Measurements from ENCODE around the gene NKD1.
A peak's percentile ranks its signal among the peaks of the same experiment; 100 is the strongest.

The NKD1 gene

DNA sequence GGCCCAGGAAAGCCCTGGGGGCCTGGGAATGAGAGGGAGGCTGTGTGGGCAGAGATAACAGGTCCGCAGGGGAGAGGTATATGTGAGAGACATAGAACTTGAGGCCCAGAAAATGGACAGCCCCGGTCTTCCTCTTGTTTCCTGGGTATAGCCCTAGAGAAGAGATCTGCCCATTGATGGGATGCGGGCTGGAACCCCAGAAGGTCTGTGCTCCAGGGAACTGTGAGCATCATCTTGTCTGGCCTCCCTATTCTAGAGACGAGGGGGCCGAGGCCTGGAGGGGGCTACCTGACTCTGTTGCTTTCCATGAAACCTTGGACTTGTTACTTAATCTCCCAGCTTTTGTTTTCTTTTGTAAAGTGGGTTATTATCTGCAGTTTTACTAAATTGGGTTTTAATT lies 53.9 kb downstream of the NKD1 start:
- no peak for DNase-seq

DNA sequence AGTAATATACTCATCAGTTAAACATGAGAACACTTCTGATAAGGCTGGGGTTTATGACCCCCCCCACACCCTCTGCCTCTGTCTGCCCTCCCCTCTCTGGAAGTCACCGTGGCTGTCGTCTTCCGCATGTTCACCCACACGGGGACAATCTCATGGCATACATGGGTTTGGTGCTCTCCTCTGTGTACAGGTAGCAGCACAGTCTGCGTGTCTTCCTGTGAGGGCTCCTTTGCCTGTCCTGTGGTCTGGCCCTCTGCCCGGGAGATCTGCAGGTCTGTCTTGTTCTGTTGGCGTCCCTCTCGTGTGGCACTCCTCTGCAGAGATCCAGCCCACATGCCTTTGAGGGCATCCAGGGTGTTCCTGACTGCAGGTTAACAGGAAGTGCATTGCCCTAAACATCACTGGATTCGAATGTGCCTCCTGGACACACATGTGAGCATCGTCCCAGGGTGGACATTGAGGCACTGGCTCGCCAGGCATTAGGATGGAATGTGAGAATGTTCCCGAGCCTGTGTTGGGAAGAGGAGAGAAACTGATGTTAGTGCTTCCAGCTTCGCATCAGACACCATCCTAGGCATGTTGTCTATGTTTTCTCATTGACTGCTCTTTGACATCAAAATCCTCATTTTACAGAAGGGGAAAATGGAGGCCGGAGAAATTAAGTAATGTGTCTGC lies 54.5 kb downstream of the NKD1 start:
- DNase-seq: peak in 1 of 5 experiments; percentile 61

DNA sequence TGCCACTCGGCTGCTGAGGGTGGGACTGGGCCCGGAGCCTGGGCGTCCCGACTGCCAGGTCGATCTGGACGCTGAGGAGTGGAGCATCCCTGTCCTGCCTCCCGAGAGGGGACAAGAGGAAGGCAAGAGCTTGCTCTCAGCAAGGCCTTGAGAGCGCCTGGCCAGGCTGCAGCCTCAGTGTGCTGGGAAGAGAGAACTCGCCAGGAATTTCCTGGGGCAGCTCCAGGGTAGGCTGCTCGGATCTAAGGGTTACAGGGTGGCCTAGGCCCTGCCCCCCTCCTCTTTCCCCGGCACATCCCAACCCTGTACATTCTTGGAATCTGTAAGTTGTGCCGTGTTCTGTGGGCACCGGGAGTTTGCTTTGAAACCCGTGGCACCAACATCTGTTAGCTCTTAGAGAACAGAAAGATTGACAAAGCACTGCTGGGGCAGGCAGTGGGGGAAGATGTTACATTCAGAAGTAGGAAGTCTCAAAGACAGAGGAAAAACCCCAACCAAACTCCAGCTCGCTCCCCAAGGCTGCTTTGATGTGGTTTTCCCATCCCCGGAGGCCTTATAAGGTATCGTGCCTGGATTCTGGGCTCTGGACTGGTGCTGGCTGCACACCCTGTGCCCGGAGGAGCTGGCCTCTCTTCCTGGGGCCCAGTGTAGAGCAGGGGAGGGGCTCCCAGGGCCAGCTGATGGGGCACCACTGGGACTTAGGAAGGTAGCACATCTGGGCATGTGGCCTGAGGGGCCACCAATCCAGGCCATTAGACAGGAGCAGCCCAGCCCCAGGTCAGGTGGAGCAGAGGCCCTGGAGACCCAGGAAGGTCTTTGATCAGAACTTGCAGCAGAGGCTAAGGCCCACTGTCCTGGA lies 55.2 kb downstream of the NKD1 start:
- no peak for DNase-seq

DNA sequence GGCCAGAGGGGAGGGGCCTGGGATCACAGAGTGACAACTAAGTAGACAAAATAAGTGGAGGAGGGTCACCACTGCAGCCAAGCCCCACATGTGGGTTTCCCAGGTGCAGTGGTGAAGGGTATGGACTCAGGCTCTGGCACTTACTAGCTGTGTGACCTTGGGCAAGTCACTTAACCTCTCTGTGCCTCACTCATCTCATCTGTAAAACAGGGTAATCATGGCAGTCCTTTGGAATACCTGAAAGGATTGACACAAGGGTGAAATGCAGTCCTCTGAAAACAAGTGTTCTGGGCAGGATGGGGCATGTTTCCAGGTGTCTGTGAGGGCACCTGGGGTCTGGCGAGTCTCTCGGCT lies 55.8 kb downstream of the NKD1 start:
- DNase-seq: no peak

DNA sequence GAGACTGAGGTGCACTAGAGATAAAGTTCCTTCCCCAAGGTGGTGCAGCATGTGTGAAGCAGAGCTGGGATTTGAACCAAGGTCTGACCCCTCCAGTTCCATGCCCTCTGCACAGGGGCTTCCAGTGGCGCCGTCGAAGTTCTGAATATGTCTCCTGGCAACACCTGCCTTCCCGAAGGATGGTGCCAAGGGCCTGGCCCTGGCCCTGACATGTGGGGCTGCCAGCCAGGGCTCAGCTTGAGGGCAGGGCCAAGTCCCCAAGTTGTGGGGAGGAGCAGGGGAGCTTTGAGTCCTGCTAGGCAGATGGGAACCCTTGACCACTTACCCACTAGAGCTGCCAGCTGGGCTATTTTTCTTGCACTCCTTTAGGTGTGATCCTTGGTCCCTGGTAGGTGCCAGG lies 56.4 kb downstream of the NKD1 start:
- DNase-seq: no peak

DNA sequence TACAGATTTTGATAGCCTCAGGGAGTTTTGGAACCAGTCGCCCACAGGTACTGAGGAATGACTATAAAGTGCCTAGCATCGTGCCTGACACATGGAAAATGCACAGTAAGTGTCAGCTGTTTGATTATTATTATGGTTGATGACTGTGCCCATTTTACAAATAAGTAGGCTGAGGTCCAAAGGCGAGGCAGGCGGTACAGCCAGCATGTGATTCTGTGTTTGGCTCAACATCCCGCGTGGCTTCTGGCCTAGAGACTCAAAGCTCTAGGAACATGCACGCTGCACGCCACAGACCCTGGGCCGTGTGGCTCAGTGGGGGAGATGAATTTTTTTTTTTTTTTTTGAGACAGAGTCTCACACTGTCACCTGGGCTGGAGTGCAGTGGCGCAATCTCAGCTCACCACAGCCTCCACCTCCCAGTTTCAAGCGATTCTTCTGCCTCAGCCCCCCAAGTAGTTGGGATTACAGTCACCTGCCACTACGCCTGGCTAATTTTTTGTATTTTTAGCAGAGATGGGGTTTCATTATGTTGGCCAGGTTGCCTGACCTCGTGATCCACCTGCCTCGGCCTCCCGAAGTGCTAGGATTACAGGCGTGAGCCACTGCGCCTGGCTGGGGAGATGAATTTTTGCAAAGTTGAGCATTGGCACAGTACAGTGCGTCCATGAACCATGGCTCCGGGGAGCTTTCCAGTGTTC lies 57.7 kb downstream of the NKD1 start:
- no peak for DNase-seq

DNA sequence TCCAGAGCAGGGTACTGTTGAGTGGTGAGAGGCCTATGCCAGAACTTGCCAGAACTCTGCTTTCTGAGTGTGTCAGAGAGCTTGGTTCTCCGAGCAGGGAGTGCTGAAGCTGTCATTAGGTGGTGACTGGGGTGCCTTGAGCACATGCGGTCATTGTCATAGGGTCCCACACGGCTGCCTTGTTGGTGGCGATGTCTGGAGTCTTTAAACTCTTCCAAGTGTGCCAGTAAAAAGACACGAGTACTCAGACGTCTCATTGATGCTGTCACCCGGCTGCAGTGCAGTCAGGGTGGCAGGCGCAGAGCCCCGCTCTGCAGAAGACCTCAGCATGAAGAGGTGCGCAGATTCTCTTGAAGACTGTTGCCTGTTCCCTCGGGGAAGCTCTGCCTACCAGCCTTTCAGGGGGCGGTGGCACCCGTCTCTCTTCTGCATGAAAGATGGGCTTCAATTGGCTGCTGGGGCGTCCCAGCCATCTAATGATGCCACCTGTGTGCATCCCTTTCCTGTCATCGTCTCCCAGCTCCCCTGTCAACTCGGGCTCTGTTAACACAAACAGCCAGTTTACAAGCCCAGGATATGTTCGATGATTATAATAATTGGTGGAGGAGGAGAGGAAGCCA lies 58.3 kb downstream of the NKD1 start:
- DNase-seq: no peak

DNA sequence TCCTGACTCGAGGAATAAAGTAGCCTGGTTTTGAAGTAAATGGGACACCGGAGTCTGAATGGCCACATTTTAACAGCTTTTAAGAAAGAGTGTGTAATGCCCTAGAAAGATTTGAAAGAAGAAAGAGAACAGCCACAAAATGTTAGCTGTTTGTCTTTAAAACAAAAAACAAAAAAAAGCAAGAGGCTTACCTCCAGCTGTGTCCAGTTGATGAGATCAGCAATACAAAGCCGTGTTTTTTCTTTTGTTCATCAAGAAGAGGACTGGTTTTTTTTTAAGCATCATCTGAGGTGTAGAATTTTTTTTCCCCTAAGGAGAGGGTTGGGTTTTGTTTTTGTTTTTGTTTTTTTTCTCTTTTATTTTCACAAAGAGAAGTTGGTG lies 58.8 kb downstream of the NKD1 start:
- DNase-seq: no peak

DNA sequence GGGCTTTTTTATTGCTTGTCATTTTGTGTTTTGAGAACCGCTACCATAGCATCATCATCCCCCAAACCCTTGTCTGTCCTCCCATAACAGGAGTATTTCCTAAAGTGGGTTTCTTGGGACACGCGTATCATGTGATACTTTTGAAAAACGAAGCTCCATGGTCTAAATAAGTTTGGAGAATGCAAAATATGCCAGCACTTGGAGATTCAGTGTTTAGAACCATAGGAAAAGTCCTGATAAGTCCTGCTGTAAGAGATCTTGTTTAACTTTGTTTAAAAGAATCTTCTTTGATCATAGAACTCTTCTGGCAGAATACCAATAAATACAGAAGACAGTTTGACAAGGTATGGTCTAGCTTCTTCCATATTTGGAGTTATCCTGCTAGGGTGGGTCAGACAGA lies 59.3 kb downstream of the NKD1 start:
- no peak for DNase-seq

DNA sequence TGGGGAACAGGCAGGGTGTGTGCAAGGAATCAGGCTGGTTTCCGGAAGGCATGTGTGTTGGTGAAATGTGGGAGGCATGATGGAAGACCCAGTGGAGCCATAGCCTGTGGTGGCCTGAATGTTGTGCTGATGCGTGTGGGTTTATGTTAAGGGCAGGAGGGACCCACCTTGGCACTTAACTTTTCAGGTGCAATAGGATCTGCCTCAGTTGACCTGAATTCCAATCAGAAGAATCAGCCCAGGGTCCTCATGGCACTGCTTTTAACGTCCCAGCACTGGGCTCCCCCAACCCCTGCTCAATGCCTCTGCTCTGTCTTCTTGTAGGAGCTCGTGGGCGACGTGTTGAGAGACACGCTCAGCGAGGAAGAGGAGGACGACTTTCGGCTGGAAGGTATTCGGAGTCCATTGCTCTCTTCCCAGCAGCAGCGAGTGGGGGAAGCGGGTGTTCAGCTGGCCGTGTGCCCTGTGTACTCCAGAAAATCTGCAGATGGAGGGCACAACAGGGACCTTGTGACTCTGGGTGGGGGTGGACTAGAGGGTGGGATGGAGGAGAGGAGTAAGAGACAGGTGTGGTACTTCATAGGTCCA lies 59.9 kb downstream of the NKD1 start:
- no peak for DNase-seq

DNA sequence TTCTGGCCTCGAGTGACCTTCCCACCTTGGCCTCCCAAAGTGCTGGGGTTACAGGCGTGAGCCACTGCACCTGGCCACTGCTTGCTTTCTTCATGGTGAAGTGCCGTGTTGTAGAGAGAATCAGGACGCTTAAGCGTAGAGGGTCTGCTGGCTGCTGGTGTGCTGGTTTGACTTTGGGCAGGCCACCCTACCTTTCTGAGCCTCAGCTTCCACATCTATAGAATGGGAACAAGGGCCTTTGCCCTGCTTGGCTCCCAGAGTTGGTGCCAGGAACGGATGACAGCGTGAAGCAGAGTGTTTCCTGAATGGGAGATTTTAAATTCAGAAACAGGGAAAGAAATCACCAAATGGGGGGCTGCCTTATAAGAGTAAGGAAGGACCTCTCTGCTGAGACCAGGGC lies 60.9 kb downstream of the NKD1 start:
- no peak for DNase-seq

DNA sequence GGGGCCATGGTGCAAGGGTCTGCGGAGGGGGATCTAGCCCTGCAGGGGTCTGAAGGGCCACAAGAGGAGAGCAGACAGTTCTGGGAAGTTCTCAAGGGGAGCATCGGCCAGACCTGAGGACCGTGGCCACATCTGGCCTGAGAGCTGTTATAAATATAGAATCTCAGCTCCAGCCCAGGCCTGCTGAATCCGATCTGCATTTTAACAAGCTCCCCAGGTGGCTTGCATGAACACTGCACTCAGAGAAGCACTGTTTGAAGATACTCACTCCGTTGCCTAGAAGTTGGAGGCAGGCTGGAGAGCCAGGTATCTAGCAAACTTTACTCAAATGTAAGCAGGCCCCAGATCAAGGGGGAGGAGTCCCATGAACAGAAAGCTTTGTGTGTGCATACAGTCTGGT lies 61.3 kb downstream of the NKD1 start:
- no peak for DNase-seq

DNA sequence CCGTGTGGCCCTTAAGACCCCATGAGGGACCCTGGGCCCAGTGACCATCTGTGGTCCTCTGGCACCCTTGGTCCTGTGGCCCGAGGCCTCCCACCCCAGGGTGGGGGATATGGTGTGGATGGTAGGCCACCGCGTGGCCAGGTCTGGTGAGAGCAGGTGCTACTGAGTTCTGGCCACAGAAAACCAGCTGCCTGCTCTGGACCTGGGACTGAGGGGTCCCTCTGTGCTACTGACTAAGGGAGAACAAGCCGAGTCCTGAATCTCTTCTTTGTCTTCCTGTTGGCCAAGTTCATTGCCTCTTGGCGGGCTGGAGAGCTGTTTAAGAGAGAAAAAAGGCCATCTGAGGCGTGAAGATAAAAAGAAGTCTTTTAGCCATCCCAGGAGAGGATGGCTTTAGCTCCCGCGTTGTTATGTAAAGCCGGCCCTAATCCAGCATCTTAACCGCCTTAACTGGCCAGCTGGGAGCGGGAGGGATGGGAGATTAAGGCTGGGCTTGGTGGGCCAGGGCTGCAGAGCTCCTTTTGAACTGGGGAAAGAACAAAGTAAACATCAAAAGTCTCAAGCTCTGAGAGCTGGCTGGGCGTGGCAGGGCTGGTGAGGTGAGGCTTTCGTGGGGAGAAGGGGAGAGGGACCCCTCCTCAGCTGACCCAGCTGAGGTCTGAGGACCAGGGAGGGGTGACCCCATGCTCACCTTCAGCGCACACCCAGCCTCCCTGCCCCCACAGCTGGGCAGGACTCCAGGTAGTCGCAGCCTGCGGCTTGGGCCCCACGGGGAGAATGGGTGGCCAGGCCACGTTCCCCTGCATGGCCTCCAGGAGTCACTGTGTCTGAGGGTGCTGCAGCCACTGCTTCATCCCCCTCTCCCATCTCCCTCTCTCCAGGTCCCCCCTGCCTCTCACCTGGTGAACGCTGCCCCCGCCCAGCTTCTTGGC lies 62.4 kb downstream of the NKD1 start:
- DNase-seq: no peak

DNA sequence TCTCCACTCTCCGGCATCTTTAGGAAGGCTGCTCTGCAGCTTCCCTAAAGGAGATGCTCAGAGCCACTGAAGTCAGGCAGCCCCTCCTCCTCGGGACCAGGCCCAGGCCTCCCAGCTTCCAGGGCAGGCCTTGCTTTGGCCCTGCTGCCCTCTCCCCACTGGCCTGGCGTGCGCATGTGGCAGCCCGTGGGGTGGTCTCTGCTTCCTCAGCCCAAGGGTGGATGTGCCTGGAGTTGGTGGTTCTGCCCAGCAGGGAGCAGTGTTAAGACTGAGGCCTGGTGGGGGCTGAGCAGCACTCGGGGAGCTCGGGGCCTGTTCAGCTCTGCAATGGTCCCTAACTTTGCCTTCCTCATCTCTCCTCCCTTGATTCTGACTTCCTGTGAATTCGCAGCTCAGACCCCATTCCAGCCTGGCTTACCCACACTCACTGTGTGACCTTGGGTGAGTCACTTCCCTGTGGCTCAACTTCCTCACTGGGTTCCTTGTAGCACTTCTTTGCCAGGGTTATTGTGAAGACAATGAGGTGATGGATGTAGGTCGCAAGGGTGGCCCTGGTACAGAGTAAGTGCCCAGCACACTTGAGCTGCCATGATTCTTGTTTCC lies 63.2 kb downstream of the NKD1 start:
- DNase-seq: no peak

DNA sequence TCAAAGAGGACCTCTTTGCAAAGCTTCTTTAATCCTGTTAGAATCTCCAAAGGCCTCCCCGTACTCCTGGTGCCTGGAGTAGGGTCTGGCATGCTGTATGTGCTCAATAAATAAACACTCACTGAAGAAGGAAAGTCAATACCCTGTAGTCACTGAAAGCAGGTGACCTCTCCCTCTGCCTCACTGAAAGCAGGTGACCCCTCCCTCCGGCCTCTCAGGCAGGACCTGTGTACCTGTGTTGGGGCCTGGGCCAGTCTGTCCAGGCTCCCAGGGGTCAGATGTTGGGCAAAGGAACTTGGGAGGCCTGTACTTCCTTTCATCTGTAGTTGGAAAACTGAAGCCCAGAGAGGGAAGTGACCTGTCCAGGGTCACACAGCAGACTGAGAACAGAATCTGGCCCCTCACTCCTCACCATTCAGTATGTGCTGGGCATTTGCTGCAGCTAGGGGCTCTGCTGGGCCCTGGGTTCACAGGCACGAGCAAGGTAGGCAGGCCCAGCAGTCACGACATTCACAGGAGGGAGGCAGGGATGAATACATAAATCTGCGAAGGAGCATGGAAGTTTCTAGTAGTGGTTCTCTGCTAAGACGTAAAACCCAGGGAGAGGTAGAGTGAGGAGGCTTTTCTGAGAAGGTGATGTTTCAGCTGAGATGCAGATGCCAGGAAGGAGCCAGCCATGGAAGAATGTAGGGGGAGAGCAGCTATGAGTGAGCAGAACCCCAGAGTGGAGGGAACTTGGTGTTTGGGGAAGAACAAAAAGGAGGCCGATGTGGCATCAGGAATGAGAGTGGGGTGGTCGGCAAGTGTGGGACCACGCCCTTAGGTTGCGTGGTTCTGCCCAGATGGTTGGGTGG lies 64.0 kb downstream of the NKD1 start:
- no peak for DNase-seq

DNA sequence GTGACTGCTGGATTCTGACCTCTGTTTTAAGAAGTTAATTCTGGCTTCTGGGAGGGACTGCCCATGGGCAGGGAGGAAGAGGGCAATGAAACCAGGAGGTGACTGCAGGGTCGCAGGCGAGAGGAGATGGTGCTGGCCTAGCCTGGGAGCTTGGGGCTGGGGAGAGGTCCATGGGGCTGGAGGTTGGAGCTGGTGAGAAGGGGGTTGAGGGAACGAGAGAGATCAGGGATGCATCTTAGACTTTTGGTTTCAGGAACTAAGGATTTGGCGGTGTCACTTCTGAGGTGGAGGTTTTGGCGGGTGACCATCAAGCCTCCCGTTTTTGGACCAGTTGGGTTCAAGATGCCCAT lies 64.6 kb downstream of the NKD1 start:
- no peak for DNase-seq

DNA sequence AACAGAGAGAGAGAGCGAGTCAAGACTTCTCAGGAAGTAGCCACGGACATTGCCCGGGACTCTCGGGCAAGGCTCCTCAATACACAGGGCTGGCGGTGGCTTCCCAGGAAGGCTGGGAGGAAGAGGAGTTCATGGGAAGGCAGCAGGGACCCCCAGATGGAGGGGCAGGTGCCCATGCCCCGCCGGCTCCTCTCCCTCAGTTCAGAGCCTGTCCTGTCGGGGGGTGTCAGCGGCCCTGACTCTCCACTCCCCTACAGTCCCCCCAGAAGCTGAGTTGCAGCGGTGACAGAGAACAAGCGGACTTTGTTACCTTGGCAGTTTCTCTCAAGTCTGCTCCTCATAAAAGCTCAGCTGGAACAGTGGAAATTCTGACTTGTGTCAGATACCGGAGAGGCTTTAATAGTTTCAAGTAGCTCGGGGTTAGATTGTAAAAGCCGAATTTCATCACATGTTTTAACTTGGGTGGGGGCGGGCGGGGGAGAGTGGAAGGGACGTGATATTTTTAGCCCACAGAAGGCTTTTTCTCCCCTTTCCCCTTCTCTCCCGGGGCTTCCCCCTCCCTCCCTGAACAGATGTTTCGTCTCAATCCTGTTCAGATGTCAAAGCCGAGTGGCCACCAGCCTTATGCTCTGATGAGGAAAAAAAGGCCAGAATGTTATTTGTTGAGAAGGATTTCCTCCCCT lies 65.2 kb downstream of the NKD1 start:
- DNase-seq: no peak

DNA sequence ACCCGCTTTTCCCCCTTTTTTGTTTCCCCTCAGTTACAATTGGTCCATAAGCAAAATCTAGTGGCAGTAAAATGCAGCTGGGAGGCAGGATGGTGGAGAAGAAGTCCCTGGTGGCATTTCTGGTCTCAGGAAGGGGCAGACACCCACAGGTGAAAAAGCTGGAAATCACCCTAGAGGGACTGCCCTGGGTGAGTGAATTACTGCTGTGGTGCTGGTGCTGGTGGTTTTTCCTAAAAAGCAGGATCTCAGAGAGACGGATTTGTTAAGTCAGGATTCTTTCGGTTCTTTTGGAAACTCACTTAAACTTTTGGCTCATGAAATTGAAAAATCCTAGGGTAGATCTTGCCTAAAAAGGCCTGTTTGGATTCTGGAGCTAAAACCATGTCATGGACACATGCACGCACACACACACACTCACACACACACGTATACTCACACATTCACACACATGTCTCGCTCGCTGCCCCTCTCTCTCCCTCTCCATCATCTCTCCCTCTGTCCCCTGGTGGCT lies 65.8 kb downstream of the NKD1 start:
- DNase-seq: no peak

DNA sequence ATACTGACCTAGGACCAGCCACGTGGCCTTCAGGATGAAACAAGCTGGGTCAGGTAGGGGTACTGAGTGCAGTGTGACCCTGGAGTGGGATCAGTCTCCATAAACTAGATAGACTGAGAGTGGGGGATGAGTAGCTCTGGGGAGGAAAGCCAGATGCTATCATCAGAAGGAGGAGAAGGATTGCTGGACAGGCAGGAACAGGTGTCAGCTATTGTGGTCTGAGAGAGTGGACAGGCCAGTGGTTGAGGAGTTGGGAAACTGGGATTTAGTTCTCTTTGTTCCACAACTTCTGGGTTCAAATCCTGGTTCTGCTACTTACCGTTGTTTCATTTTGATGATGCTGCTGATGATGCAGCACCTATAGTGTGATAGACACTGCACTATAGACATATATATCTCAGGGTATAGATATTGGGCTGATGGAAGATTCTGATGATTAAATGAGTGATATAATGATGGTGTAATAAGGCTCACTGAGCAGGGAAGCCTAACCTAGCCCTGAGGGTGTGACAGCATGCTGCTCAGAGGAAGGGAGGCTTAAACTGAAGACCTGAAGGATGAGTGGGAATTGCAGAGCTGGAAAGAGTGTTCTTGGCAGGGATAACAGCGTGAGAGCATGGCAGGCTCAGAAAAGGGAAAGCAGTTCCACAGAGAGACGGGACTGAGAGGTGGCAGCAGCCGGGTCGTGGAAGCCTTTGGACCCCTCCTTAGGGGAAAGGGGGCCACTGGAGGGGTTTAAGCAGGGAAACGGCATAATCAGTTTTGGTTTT lies 66.9 kb downstream of the NKD1 start:
- DNase-seq: no peak
